Epithelial cell of esophagus (primary cell): ENCODE measurements around the gene FHIT.

Experiments used
- DNase-seq: peaks from one replicate; pipeline ENCODE4 v3.0.0; 2010; ENCODE audit warnings: low read depth
- H3K4me3 ChIP-seq: 2 replicates; pipeline ENCODE4 v1.5.1; 2011; ENCODE audit warnings: mild to moderate bottlenecking, low read length, control low read depth
- CTCF ChIP-seq: IDR thresholded peaks from 2 replicates; pipeline ENCODE4 v1.5.1; 2011; ENCODE audit warnings: low read depth, mild to moderate bottlenecking, low read length, control low read depth, inconsistent platforms; ENCODE audit not compliant: insufficient read depth; ENCODE audit errors: missing control alignments

The FHIT gene

GRCh38 chr3:59981377-59981776, 1269.9 kb downstream of the FHIT start:
- no peak for DNase-seq
- H3K4me3 ChIP-seq, result no peak overlapping the region
- TF ChIP-seq CTCF, result no peak

- DNase-seq, result no peak
- H3K4me3 ChIP-seq, result no peak overlapping the region
- no peak for TF ChIP-seq CTCF
These were observed 1270.7 kb downstream of the FHIT start for GRCh38 chr3:59980576-59980975.

GRCh38 chr3:59979542-59979941, 1271.7 kb downstream of the FHIT start:
- H3K4me3 ChIP-seq, result no peak overlapping the region
- no peak for TF ChIP-seq CTCF
- DNase-seq, result no peak

- no peak for DNase-seq
- H3K4me3 ChIP-seq, result no peak overlapping the region
- no peak for TF ChIP-seq CTCF
These were observed 1272.3 kb downstream of the FHIT start for GRCh38 chr3:59978979-59979378.

GRCh38 chr3:59970796-59971195, 1280.5 kb downstream of the FHIT start:
- no peak for TF ChIP-seq CTCF
- no peak overlapping the region for H3K4me3 ChIP-seq
- DNase-seq, result no peak

- no peak overlapping the region for H3K4me3 ChIP-seq
- DNase-seq, result no peak
- no peak for TF ChIP-seq CTCF
These were observed 1280.9 kb downstream of the FHIT start for GRCh38 chr3:59970376-59970775.

GRCh38 chr3:59968513-59969045, 1282.7 kb downstream of the FHIT start:
- DNase-seq, result no peak
- H3K4me3 ChIP-seq, result no peak overlapping the region
- TF ChIP-seq CTCF, result no peak
